ENCODE measurements around the gene CX3CR1. TPM values are rescaled to one million over a fixed set of nuclear protein-coding genes. Genes with fewer than 3 reads are reported as not detected.

The CX3CR1 gene
- total RNA-seq, 1 donor from 2014 or later = 0.32 TPM

GRCh38 chr3:39234651-39235050, 45.2 kb downstream of the CX3CR1 start:
- Mint-ChIP-seq H3K4me1 (ENCODE audit: low read depth, unreplicated experiment) (no peaks in the 10 kb centered on the region), H3K4me3 (ENCODE audit: unreplicated experiment) (no peak overlapping the region), H3K9me3 (ENCODE audit: unreplicated experiment) (peaks cover 1% of the 10 kb centered on the region), H3K27ac (ENCODE audit: unreplicated experiment) (no peak overlapping the region), H3K27me3 (ENCODE audit: low read depth, unreplicated experiment) (peaks cover 36% of the 10 kb centered on the region), H3K36me3 (ENCODE audit: low read depth, unreplicated experiment) (no peaks in the 10 kb centered on the region)
- no peak overlapping the region for H3K4me3 ChIP-seq (ENCODE audit: insufficient read depth, low read depth, low read length)
- H3K4me2 ChIP-seq (ENCODE audit: low read length) = no peak overlapping the region
- no peaks in the 10 kb centered on the region for H3K79me2 ChIP-seq (ENCODE audit: insufficient read depth, low read length)
- peaks cover 10% of the 10 kb centered on the region for H3K27me3 ChIP-seq (ENCODE audit: insufficient read depth, low read length)
- no peaks in the 10 kb centered on the region for H3K36me3 ChIP-seq (ENCODE audit: insufficient read depth, low read length)
- no peaks in the 10 kb centered on the region for H4K20me1 ChIP-seq (ENCODE audit: insufficient read depth, low read length)
- no peaks in the 10 kb centered on the region for H3K9me3 ChIP-seq (ENCODE audit: insufficient read depth, low read depth, low read length)
- DNase-seq (ENCODE audit: low read depth) = no peak
- no peaks in the 10 kb centered on the region for H3K4me1 ChIP-seq (ENCODE audit: insufficient read depth, low read length)
- no peak for FAIRE-seq
- no peak for TF ChIP-seq EZH2 (IDR thresholded peaks at IDR 0.05; ENCODE audit: insufficient read depth, low read length)
- TF ChIP-seq CTCF (IDR thresholded peaks at IDR 0.05; ENCODE audit: insufficient read depth, low read depth, low read length) = no peak
- H3K27ac ChIP-seq (ENCODE audit: low read depth, low read length) = no peak overlapping the region
- no peak overlapping the region for H2AFZ ChIP-seq (ENCODE audit: low read depth, low read length)
- H3K9ac ChIP-seq (ENCODE audit: low read length) = no peak overlapping the region

- Mint-ChIP-seq H3K27me3 (ENCODE audit: low read depth, unreplicated experiment) (peaks cover 27% of the 10 kb centered on the region), H3K36me3 (ENCODE audit: low read depth, unreplicated experiment) (no peaks in the 10 kb centered on the region), H3K9me3 (ENCODE audit: unreplicated experiment) (peaks cover 1% of the 10 kb centered on the region), H3K4me3 (ENCODE audit: unreplicated experiment) (no peak overlapping the region), H3K4me1 (ENCODE audit: low read depth, unreplicated experiment) (no peaks in the 10 kb centered on the region), H3K27ac (ENCODE audit: unreplicated experiment) (no peak overlapping the region)
- FAIRE-seq = no peak
- no peak overlapping the region for H2AFZ ChIP-seq (ENCODE audit: low read depth, low read length)
- H3K27ac ChIP-seq (ENCODE audit: low read depth, low read length) = no peak overlapping the region
- H3K79me2 ChIP-seq (ENCODE audit: insufficient read depth, low read length) = no peaks in the 10 kb centered on the region
- H3K4me2 ChIP-seq (ENCODE audit: low read length) = no peak overlapping the region
- H3K9me3 ChIP-seq (ENCODE audit: insufficient read depth, low read depth, low read length) = no peaks in the 10 kb centered on the region
- TF ChIP-seq EZH2 (IDR thresholded peaks at IDR 0.05; ENCODE audit: insufficient read depth, low read length) = no peak
- TF ChIP-seq CTCF (IDR thresholded peaks at IDR 0.05; ENCODE audit: insufficient read depth, low read depth, low read length) = no peak
- no peaks in the 10 kb centered on the region for H4K20me1 ChIP-seq (ENCODE audit: insufficient read depth, low read length)
- peaks cover 9% of the 10 kb centered on the region for H3K27me3 ChIP-seq (ENCODE audit: insufficient read depth, low read length)
- DNase-seq (ENCODE audit: low read depth) = no peak
- H3K4me1 ChIP-seq (ENCODE audit: insufficient read depth, low read length) = no peaks in the 10 kb centered on the region
- H3K36me3 ChIP-seq (ENCODE audit: insufficient read depth, low read length) = no peaks in the 10 kb centered on the region
- H3K4me3 ChIP-seq (ENCODE audit: insufficient read depth, low read depth, low read length) = no peak overlapping the region
- H3K9ac ChIP-seq (ENCODE audit: low read length) = no peak overlapping the region
These were observed 47.0 kb downstream of the CX3CR1 start for GRCh38 chr3:39232859-39233258.

GRCh38 chr3:39230453-39230852, 49.4 kb downstream of the CX3CR1 start:
- H3K27ac ChIP-seq (ENCODE audit: low read depth, low read length) = no peak overlapping the region
- peaks cover 10% of the 10 kb centered on the region for H3K27me3 ChIP-seq (ENCODE audit: insufficient read depth, low read length)
- no peak for DNase-seq (ENCODE audit: low read depth)
- Mint-ChIP-seq H3K4me1 (ENCODE audit: low read depth, unreplicated experiment) (no peaks in the 10 kb centered on the region), H3K36me3 (ENCODE audit: low read depth, unreplicated experiment) (no peaks in the 10 kb centered on the region), H3K9me3 (ENCODE audit: unreplicated experiment) (peaks cover 1% of the 10 kb centered on the region), H3K4me3 (ENCODE audit: unreplicated experiment) (no peak overlapping the region), H3K27me3 (ENCODE audit: low read depth, unreplicated experiment) (peaks cover 18% of the 10 kb centered on the region), H3K27ac (ENCODE audit: unreplicated experiment) (no peak overlapping the region)
- H3K9me3 ChIP-seq (ENCODE audit: insufficient read depth, low read depth, low read length) = no peaks in the 10 kb centered on the region
- H3K36me3 ChIP-seq (ENCODE audit: insufficient read depth, low read length) = no peaks in the 10 kb centered on the region
- H3K4me3 ChIP-seq (ENCODE audit: insufficient read depth, low read depth, low read length) = no peak overlapping the region
- TF ChIP-seq EZH2 (IDR thresholded peaks at IDR 0.05; ENCODE audit: insufficient read depth, low read length) (no peak), CTCF (IDR thresholded peaks at IDR 0.05; ENCODE audit: insufficient read depth, low read depth, low read length) (no peak)
- no peak overlapping the region for H3K4me2 ChIP-seq (ENCODE audit: low read length)
- H2AFZ ChIP-seq (ENCODE audit: low read depth, low read length) = no peak overlapping the region
- no peak for FAIRE-seq
- H4K20me1 ChIP-seq (ENCODE audit: insufficient read depth, low read length) = no peaks in the 10 kb centered on the region
- no peak overlapping the region for H3K9ac ChIP-seq (ENCODE audit: low read length)
- no peaks in the 10 kb centered on the region for H3K4me1 ChIP-seq (ENCODE audit: insufficient read depth, low read length)
- no peaks in the 10 kb centered on the region for H3K79me2 ChIP-seq (ENCODE audit: insufficient read depth, low read length)

All from astrocyte (in vitro differentiated cells and primary cell).